WERI-Rb-1 (cell line): ENCODE data around the gene APOBEC3H.

Experiments
- DNase-seq: peaks from one replicate; pipeline ENCODE4 v3.0.0-alpha.2; 2020
- H3K27ac ChIP-seq: fragments of 250-450 bp; sonication (Bioruptor Pico); 2 replicates; pipeline ENCODE4 v1.5.1; 2020; ENCODE audit warnings: mild to moderate bottlenecking, moderate library complexity
- H3K27me3 ChIP-seq: fragments of 250-450 bp; sonication (Bioruptor Pico); 2 replicates; pipeline ENCODE4 v1.5.1; 2021; ENCODE audit warnings: mild to moderate bottlenecking, low read depth, moderate library complexity; ENCODE audit not compliant: insufficient read depth, severe bottlenecking
- H3K36me3 ChIP-seq: fragments of 250-450 bp; sonication (Bioruptor Pico); 2 replicates; pipeline ENCODE4 v1.5.1; 2020; ENCODE audit warnings: mild to moderate bottlenecking, moderate library complexity
- H3K4me3 ChIP-seq: 2 replicates; pipeline ENCODE4 v1.5.1; 2011; ENCODE audit warnings: low read depth, mild to moderate bottlenecking, control low read depth, low read length
- H3K9me3 ChIP-seq: fragments of 250-450 bp; sonication (Bioruptor Pico); 2 replicates; pipeline ENCODE4 v1.5.1; 2021; ENCODE audit warnings: mild to moderate bottlenecking, moderate library complexity; ENCODE audit not compliant: severe bottlenecking
- TF ChIP-seq, protein P1 (sequence below): IDR thresholded peaks from 2 replicates; pipeline ENCODE4 v1.5.1; 2011; ENCODE audit warnings: low read depth, mild to moderate bottlenecking, control low read depth, inconsistent platforms, low read length

Gene APOBEC3H

DNA sequence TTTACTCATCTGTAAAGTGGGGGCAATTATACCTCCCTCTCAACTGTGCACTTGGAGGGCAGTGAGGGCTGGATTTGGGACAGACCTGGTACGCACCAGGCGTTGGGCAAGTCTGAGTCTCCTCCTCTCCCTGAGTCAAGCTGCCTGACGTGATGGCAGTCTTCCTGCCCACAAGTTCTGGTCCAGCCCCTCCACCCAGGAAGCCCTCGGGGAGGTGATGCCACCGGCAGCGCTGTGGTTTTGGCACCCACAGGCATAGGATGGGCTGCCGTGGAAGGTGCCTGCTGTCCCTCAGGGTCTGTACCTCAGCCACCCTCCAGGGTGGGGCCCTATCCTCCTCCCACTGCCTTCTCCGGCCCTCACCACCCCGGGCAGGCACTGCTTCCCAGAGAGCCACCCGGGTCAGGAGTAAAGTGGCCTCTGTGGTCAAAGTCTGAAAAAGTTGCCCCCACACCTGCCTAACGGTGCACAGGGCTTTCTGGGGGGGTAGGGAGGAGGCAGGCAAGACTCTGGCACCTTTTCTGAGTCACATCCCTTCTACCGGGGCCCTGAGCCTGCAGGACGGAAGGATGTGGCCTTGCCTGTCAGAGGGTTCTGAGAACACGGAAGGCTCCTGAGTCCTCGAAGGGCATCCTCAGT is 6.5 kb upstream of the APOBEC3H start:
- TF ChIP-seq, protein P1, sequence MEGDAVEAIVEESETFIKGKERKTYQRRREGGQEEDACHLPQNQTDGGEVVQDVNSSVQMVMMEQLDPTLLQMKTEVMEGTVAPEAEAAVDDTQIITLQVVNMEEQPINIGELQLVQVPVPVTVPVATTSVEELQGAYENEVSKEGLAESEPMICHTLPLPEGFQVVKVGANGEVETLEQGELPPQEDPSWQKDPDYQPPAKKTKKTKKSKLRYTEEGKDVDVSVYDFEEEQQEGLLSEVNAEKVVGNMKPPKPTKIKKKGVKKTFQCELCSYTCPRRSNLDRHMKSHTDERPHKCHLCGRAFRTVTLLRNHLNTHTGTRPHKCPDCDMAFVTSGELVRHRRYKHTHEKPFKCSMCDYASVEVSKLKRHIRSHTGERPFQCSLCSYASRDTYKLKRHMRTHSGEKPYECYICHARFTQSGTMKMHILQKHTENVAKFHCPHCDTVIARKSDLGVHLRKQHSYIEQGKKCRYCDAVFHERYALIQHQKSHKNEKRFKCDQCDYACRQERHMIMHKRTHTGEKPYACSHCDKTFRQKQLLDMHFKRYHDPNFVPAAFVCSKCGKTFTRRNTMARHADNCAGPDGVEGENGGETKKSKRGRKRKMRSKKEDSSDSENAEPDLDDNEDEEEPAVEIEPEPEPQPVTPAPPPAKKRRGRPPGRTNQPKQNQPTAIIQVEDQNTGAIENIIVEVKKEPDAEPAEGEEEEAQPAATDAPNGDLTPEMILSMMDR: no peak
- Histone ChIP-seq H3K27me3 (no peaks in the 10 kb centered on the region), H3K36me3 (no peaks in the 10 kb centered on the region), H3K4me3 (no peak overlapping the region), H3K27ac (no peak overlapping the region), H3K9me3 (no peaks in the 10 kb centered on the region)
- no peak for DNase-seq

GRCh38 chr22:39091126-39092081 is 5.6 kb upstream of the APOBEC3H start:
- Histone ChIP-seq H3K27ac (no peak overlapping the region), H3K36me3 (no peaks in the 10 kb centered on the region), H3K4me3 (no peak overlapping the region), H3K27me3 (no peaks in the 10 kb centered on the region), H3K9me3 (no peaks in the 10 kb centered on the region)
- TF ChIP-seq, protein P1: no peak
- no peak for DNase-seq

DNA sequence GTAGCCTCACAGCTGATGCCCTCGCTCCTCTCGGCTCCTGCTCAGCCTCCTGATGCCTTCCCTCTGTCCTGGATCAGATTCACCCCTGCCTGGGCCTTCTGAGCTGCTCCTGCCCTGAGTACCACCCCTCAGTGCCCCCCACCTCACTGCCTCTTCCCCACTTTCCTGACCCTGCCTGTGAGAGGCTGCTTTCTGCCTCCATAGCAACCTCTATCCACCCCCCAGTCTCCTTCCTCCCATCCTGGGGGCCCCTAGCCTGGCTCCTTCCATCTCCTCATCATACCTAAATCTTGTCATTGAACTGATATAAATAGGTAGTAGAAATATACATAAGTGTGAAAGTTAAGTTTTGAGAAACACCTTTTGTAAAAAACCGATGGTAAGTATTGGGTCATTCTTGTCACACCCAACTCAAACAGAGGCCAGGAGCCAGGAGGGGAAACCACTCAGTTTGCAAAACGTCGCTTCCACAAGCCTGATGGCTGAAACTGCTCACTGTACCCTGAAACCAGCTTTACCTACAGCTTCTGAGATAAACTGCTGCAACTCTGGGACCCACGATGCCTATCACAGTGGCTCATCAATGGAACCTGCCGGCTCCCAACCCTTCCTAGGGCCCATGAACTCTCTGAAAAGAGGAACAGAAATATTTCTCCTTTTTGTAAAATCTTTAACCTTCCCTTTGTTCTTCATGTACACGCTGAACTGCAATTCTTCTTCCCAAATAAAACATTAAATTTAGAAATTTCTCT is 4.8 kb upstream of the APOBEC3H start:
- Histone ChIP-seq H3K27me3 (no peaks in the 10 kb centered on the region), H3K36me3 (no peaks in the 10 kb centered on the region), H3K4me3 (no peak overlapping the region), H3K9me3 (no peaks in the 10 kb centered on the region), H3K27ac (no peak overlapping the region)
- DNase-seq: no peak
- TF ChIP-seq, protein P1: no peak

- TF ChIP-seq, protein P1: no peak
- no peak overlapping the region for H3K4me3 ChIP-seq
- no peak for DNase-seq
- no peaks in the 10 kb centered on the region for H3K36me3 ChIP-seq
- no peaks in the 10 kb centered on the region for H3K9me3 ChIP-seq
- no peaks in the 10 kb centered on the region for H3K27me3 ChIP-seq
- no peak overlapping the region for H3K27ac ChIP-seq
These were observed 2.2 kb upstream of the APOBEC3H start for GRCh38 chr22:39094717-39095389.

DNA sequence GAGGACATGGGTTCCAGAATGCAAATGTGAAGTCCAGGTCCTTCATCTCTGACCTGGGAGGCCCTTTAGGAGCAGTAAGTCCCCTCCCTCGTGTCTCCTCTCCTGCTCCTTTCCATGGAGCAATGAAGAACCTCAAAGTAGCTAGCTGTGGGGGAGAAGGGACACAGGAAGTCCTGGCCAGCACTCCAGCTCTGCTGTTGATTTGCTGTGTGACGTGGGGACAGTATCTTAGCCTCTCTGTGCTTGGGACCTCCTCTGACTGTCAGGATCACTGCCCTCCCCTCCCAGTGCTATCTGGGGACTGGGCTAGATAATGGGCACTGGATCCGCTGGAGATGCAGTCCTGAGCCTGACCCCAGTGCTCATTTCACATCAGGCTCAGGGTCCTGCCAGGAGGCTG is 1.1 kb upstream of the APOBEC3H start:
- TF ChIP-seq, protein P1: no peak
- Histone ChIP-seq H3K4me3 (no peak overlapping the region), H3K36me3 (no peaks in the 10 kb centered on the region), H3K27me3 (no peaks in the 10 kb centered on the region), H3K27ac (no peak overlapping the region), H3K9me3 (no peaks in the 10 kb centered on the region)
- DNase-seq: no peak
